Keratinocyte (primary cell): ENCODE data around the gene ENPP4.

Experiments used
- CTCF ChIP-seq, 3 experiments: IDR thresholded peaks in 1 of 3; conservative IDR thresholded peaks in 1 of 3; optimal IDR thresholded peaks in 1 of 3; 2 replicates in 2 of 3; 3 replicates in 1 of 3; pipeline versions ENCODE3 to v1.5.1; 2011; ENCODE audit warnings: low read length in 3 of 3, mild to moderate bottlenecking in 3 of 3, moderate library complexity in 2 of 3, control low read depth in 1 of 3, inconsistent platforms in 1 of 3; ENCODE audit not compliant: insufficient read depth in 2 of 3; ENCODE audit errors: extremely low read depth in 1 of 3
- EZH2 ChIP-seq: IDR thresholded peaks from one replicate; pipeline ENCODE4 v1.6.1; 2012; ENCODE audit warnings: inconsistent platforms, mild to moderate bottlenecking, low read length, moderate library complexity

- no peak for TF ChIP-seq CTCF (optimal IDR thresholded peaks at IDR 0.05 in 1 of 3, IDR thresholded peaks at IDR 0.05 in 1 of 3, conservative IDR thresholded peaks at IDR 0.05 in 1 of 3; ENCODE audit: extremely low read depth in 1 of 3, insufficient read depth in 2 of 3, low read length in 3 of 3)
- no peak for TF ChIP-seq EZH2
Observed at GRCh38 chr6:46130666-46131065, 877 bp downstream of the ENPP4 start.
